Memory B cell (primary cell): ENCODE results near the gene KCNT1.

Experiments used
- ATAC-seq: fragments of 150-1000 bp; cut with Tn5 transposase; 2 replicates; pipeline ENCODE4 v1.10.0; 2021; ENCODE audit warnings: low read depth, mild to moderate bottlenecking, moderate library complexity
- DNase-seq, 2 donors: peaks; one replicate each; pipeline ENCODE4 v3.0.0; 2022; ENCODE audit warnings: low spot score in 2 of 2
- H3K27ac Mint-ChIP-seq: one replicate; pipeline ENCODE4 v1.8.0; 2022; ENCODE audit warnings: mild to moderate bottlenecking, moderate library complexity, mixed read lengths
- H3K27me3 Mint-ChIP-seq: one replicate; pipeline ENCODE4 v1.8.0; 2022; ENCODE audit warnings: mixed read lengths
- H3K36me3 Mint-ChIP-seq: one replicate; pipeline ENCODE4 v1.8.0; 2022; ENCODE audit warnings: mild to moderate bottlenecking, mixed read lengths
- H3K4me1 Mint-ChIP-seq: one replicate; pipeline ENCODE4 v1.8.0; 2022; ENCODE audit warnings: mixed read lengths
- H3K4me3 Mint-ChIP-seq: one replicate; pipeline ENCODE4 v1.8.0; 2022; ENCODE audit warnings: mild to moderate bottlenecking, moderate library complexity, mixed read lengths
- H3K9me3 Mint-ChIP-seq: one replicate; pipeline ENCODE4 v1.8.0; 2022; ENCODE audit warnings: mixed read lengths

The KCNT1 gene

DNA sequence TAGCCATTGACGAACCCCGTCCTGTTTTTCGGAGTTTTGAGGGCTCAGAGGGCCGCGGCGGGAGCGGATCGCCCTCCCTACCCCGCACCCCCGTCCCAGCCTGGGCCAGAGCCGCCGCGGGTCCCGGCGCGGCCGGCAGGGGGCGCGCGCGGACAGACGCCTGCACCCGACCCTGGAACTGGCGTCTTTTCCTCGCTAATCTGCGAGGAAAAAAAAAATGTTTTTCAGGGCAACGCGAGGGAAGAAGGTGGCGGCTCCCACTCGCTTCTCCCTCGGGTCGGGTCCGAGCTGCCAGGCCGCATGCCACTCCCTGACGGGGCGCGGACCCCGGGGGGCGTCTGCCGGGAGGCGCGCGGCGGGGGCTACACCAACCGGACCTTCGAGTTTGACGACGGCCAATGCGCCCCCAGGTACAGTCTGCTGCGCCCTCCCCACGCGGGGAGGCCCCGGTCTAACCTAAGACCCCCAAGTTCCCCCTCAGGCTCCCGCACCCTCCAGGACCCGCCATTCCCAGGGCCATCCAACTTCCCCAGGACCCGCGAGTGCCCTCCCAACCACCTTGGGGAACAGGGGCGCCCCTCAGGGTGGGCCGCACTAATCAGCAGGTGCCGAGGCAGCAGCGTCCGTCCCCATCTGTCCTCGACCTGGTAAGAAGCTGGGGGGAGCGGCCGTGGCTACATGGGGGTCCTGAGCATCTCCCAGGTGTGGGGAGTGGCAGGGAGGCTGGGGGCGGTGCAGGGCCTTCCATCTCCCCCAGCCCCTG, at the start of gene KCNT1:
TSS of gene KCNT1 (plus strand) at position 227 of the 763 bp plus-strand sequence. CDS start at position 301, 74 bp downstream.
- no peaks in the 10 kb centered on the region for H3K9me3 Mint-ChIP-seq
- peaks cover 2% of the 10 kb centered on the region for H3K27me3 Mint-ChIP-seq
- no peak within 1 kb of the TSS for H3K4me3 Mint-ChIP-seq
- H3K36me3 Mint-ChIP-seq = no peaks in the 10 kb centered on the region
- peak; percentile 30 to 55 for DNase-seq
- ATAC-seq = peak; percentile 49
- no peaks in the 10 kb centered on the region for H3K4me1 Mint-ChIP-seq
- no peak within 1 kb of the TSS for H3K27ac Mint-ChIP-seq

DNA sequence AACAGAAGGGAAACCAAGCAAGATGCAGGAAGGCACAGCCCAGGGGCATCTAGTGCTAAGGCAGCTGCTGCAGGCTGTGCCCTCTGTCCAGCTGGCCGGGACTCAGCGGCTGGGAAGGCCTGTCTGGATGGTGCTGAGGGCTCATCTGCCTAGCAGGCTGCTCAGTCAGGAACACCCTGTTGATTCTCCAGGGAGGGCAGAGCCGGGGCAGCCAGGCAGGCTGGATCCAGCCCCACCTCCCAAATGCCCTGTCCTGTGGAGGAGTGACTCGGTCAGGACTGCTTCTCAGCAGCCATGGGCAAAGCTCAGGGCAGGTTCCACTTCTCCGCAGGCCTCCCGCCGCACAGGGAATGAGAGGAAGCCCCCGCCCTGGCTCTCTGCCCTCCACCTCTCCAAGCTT, 46.7 kb upstream of the KCNT1 start:
- H3K4me3 Mint-ChIP-seq = no peak overlapping the region

DNA sequence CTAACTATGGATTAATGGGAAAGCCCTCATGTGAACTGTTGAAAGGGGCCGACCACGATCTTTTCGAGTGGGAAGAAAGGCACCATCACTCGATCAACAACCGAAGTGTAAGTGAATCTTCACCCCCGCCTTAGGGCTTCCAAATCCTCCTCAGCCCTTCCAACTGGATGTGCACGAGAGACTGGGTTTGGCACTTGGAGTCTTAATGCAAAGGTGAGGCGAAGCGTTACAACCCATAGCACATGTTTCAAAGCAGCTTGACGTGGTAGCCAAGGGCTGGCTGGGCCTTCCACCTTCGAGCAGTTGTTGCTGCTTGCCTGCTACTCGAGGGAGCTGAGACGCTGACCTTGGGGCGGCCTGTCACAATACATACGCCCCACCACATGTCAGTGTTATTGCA, 44.6 kb upstream of the KCNT1 start:
- H3K4me3 Mint-ChIP-seq = no peak overlapping the region
- H3K4me1 Mint-ChIP-seq = no peaks in the 10 kb centered on the region
- no peak overlapping the region for H3K27ac Mint-ChIP-seq
- peaks cover 13% of the 10 kb centered on the region for H3K27me3 Mint-ChIP-seq
- no peaks in the 10 kb centered on the region for H3K9me3 Mint-ChIP-seq
- ATAC-seq = no peak
- no peak for DNase-seq
- no peaks in the 10 kb centered on the region for H3K36me3 Mint-ChIP-seq

More for the DNA sequence above, 46.7 kb upstream of the KCNT1 start:
- H3K4me1 Mint-ChIP-seq = no peaks in the 10 kb centered on the region
- peaks cover 2% of the 10 kb centered on the region for H3K9me3 Mint-ChIP-seq
- peaks cover 12% of the 10 kb centered on the region for H3K27me3 Mint-ChIP-seq
- ATAC-seq (no peak), DNase-seq (no peak)
- no peaks in the 10 kb centered on the region for H3K36me3 Mint-ChIP-seq
- no peak overlapping the region for H3K27ac Mint-ChIP-seq

DNA sequence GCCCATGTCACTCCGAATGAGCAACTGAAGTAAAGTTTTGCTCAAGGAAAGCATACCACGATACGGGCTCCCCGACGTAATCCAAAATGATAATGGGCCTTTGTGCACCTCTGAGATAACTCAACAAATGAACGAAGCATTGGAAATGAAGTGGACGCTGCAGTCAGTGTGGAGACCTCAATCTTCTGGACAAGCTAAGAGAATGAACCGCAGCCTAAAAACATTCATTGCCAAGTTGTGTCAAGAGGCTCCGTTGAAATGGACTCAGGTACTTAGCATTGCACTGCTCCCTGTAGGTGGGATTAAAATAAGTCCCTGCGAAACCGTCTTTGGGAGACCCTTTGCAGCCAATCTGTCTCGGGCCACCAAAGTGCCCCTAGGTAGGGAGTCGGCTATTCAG, 42.7 kb upstream of the KCNT1 start:
- Mint-ChIP-seq H3K4me1 (no peaks in the 10 kb centered on the region), H3K4me3 (no peak overlapping the region), H3K9me3 (no peaks in the 10 kb centered on the region), H3K27ac (no peak overlapping the region), H3K36me3 (no peaks in the 10 kb centered on the region), H3K27me3 (peaks cover 14% of the 10 kb centered on the region)
- ATAC-seq = no peak
- DNase-seq = no peak

DNA sequence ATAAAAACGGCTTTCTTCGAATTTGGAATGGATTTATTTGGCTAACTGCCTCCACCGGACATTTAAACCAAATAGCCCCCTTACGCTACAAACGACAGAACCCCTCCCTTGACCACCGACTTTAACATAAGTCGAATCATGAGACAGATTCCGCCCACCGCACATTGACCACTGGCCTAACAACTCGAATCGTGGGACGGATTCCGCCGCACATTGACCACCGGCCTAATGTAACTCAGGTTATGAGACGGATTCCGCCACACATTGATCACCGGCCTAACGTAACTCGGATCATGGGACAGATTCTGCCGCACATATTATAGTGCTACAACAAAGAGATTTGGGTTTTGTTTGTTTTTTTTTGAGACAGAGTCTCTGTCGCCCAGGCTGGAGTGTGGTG, 41.6 kb upstream of the KCNT1 start:
- Mint-ChIP-seq H3K4me3 (no peak overlapping the region), H3K9me3 (no peaks in the 10 kb centered on the region), H3K27ac (no peak overlapping the region), H3K4me1 (no peaks in the 10 kb centered on the region), H3K27me3 (peaks cover 12% of the 10 kb centered on the region), H3K36me3 (no peaks in the 10 kb centered on the region)
- no peak for ATAC-seq
- DNase-seq = no peak

DNA sequence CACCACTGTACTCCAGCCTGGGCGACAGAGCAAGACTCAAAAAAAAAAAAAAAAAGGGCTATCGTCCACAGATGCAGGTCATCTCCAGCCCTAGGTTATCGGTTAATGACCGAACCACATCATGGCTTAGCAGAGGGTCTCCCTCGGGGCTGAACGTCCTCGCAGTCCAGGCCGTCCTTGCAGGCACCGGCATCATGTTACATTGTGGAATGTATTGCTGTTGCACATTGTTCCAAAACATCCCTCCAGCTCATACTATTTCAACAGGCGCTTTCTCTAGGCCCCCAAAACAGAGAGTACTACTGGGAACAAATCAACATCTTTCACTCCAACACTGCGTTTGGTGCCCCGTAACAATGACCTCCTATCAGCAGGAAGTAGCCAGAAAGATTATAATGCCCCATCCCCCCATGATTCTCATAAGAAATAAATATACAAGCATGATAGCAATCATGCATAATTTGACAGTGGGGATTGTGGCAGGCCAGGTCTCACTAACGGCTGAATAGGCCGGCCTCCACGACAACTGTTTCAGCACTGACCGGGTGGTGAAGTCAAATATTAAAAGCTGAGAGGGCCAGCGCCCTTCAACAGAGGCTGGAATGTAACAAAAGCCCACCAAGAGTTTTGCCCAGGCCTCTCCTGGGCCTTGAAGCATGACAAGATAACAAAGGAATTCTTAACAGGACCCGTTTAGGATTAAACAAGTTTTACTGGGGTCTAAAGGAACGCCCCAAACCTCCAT, 40.0 kb upstream of the KCNT1 start:
- Mint-ChIP-seq H3K27ac (no peak overlapping the region), H3K4me1 (no peaks in the 10 kb centered on the region), H3K36me3 (no peaks in the 10 kb centered on the region), H3K4me3 (no peak overlapping the region), H3K9me3 (no peaks in the 10 kb centered on the region), H3K27me3 (peaks cover 10% of the 10 kb centered on the region)
- ATAC-seq (no peak), DNase-seq (no peak)

DNA sequence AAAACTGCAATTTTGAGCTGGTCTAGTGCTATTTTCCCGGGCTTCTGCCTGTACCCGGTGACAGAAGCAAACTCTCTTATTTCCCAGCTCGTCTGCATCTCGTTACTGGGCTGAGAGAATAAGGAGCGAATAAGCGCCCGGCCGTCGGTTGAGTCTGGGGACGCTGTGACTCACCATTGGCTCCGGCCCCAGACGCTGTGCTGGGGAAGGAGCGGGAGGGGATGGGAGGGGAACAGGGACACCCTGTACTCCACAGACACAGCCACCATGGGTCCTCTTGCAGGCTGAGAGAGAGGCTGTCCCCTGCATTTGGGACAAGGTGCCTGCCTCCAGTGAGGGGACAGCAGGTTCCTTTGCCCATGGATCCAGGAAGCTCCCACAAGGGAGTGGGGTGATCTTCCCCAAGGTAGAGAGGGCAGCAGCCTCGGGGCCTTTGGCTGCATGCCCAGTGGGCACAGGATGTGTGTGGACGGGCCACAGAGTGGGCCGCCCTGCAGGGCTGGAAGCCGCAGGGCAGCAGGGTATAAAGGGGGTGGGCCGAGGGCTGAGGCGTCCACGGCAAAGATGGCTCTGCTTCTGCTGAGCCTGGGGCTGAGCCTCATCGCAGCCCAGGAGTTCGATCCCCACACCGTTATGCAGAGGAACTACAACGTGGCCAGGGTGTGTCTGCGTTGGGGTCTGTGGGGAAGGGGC, 39.1 kb upstream of the KCNT1 start, which contains the start of gene LCN9:
TSS of gene LCN9 (plus strand) at position 552 of the 693 bp plus-strand sequence. CDS start at position 565, 13 bp downstream.
- H3K4me1 Mint-ChIP-seq = no peaks in the 10 kb centered on the region

DNA sequence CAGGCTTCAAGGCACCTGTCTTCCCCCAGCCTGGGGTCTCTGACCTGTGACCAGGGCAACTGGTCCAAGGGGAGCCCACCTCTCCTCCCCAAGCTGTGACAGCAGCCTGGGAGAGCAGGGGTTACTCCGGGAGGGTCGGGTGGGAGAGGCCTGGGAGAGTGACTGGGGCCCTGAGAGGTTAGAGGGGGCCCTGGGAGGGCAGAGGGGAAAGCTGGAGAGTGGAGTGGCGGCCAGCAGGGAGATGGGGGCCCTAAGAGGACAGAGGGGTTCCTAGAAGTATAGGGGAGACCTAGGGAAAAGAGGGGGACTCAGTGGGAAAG, 38.6 kb upstream of the KCNT1 start:
- DNase-seq = no peak

More for the DNA sequence above, 39.1 kb upstream of the KCNT1 start, which contains the start of gene LCN9:
- Mint-ChIP-seq H3K36me3 (no peaks in the 10 kb centered on the region), H3K27ac (no peak within 1 kb of the TSS), H3K9me3 (no peaks in the 10 kb centered on the region), H3K4me3 (no peak within 1 kb of the TSS), H3K27me3 (peaks cover 10% of the 10 kb centered on the region)
- ATAC-seq (no peak), DNase-seq (no peak)

DNA sequence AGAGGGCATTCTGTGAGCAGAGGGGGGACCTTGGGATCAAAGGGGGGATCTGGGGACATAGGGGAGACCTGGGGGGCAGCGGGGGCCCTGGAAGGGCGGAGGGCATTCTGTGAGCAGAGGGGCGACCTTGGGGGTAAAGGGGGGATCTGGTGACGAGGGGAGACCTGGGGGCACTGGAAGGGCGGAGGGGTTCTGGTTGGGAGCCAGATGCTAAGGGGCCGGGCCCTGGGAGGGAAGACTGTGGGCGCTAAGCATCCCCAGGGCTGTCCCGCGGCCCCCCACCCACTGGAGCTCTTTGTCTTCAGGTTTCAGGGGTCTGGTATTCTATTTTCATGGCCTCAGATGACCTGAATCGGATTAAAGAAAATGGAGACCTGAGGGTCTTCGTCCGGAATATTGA, 38.1 kb upstream of the KCNT1 start:
- Mint-ChIP-seq H3K9me3 (no peaks in the 10 kb centered on the region), H3K4me1 (no peaks in the 10 kb centered on the region), H3K27ac (no peak overlapping the region), H3K36me3 (no peaks in the 10 kb centered on the region), H3K27me3 (peaks cover 10% of the 10 kb centered on the region), H3K4me3 (no peak overlapping the region)
- ATAC-seq = no peak
- DNase-seq = no peak

More for the DNA sequence above, 38.6 kb upstream of the KCNT1 start:
- Mint-ChIP-seq H3K4me1 (no peaks in the 10 kb centered on the region), H3K36me3 (no peaks in the 10 kb centered on the region), H3K27ac (no peak overlapping the region), H3K27me3 (peaks cover 9% of the 10 kb centered on the region), H3K4me3 (no peak overlapping the region), H3K9me3 (no peaks in the 10 kb centered on the region)
- no peak for ATAC-seq

DNA sequence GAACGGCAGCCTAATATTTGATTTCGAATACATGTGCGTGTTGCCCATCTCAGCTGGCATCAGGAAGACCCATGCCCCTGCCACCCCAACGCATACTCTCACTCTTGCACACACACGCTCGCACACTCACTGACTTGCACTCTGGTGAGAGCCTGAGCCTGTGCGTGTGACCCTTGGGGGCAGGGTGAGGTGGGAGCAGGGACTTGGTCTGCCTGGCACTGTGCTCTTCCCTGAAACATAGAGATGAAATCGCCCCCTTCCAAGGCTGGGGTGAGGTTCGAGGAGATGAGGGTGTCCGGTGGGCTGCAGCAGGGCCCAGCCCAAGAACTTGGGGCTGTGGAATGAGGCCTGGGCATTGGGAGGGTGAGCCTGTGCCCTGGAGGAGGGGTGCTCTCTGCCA, 37.7 kb upstream of the KCNT1 start:
- peaks cover 10% of the 10 kb centered on the region for H3K27me3 Mint-ChIP-seq
- H3K4me1 Mint-ChIP-seq = no peaks in the 10 kb centered on the region
- H3K4me3 Mint-ChIP-seq = no peak overlapping the region
- DNase-seq (no peak), ATAC-seq (no peak)
- H3K36me3 Mint-ChIP-seq = no peaks in the 10 kb centered on the region
- H3K9me3 Mint-ChIP-seq = no peaks in the 10 kb centered on the region
- H3K27ac Mint-ChIP-seq = no peak overlapping the region

DNA sequence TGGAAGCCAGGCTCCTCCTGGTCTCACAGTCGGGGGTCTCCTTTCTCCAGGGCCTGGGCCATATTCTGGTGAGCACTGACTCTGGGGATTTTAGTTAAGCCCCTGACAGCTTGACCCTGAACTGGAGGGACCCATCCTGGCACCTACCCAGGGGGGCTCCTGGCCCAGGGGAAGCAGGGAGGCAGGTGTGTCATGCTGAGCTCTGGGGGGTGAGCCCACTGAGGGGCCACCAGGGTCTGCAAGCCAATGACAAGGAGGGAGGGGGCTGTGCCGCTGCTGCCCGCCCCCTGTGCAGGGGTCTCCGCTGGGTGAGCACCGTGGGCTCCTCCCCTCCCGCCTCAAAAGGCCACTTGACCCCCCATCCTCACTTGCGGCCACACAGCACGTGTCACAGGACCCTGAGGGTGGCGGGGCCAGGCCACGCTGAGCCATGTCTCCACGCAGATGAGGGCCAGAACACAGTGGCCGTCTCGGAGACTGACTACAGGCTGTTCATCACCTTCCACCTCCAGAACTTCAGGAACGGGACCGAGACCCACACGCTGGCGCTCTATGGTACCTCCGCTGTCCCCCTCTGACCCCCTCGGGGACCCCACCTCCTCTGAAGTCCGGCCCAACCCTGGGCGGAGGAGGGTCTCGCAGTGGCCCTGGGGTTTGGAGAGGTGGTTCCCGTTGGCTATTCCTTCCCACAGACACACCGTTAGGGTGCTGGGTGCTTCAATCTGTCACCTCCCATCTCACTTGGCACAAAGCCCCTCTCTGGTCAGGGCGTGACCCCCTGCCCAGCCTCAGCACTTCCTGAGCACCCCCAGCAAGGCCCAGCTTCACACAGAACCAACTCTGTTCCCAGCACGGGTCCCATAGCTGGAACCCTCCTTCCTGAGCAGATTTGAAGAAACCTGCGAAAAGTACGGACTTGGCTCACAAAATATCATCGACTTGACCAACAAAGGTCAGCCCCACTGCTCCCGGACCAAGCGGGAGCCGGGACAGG, 36.9 kb upstream of the KCNT1 start:
- no peak for DNase-seq
- H3K4me3 Mint-ChIP-seq = no peak overlapping the region
- no peak for ATAC-seq
- H3K9me3 Mint-ChIP-seq = no peaks in the 10 kb centered on the region
- no peaks in the 10 kb centered on the region for H3K4me1 Mint-ChIP-seq
- no peaks in the 10 kb centered on the region for H3K36me3 Mint-ChIP-seq
- peaks cover 10% of the 10 kb centered on the region for H3K27me3 Mint-ChIP-seq
- H3K27ac Mint-ChIP-seq = no peak overlapping the region

DNA sequence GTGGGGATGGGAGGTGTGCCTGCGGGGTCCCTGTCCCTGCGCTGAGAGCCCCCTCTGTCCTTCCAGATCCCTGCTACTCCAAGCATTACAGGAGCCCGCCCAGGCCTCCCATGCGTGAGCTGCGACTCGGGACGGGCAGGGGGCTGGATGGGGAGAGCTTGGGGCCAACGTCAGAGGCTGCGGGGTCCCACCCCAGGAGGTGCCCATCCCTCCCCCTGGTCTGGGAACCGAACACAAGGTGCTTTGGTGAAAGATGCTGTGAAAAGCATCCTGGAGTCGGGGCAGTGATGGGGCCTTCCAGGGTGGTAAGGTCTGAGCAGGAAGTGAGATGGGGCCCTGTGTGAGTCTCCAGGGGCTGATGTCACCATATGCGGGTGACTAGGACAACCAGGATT, 36.2 kb upstream of the KCNT1 start:
- ATAC-seq (no peak), DNase-seq (no peak)
- no peak overlapping the region for H3K27ac Mint-ChIP-seq
- no peaks in the 10 kb centered on the region for H3K36me3 Mint-ChIP-seq
- no peaks in the 10 kb centered on the region for H3K4me1 Mint-ChIP-seq
- H3K4me3 Mint-ChIP-seq = no peak overlapping the region
- H3K27me3 Mint-ChIP-seq = peaks cover 10% of the 10 kb centered on the region
- no peaks in the 10 kb centered on the region for H3K9me3 Mint-ChIP-seq
